K562 (cell line): ENCODE data around the gene VMP1. TPM values are rescaled to one million over a fixed set of nuclear protein-coding genes. Genes with fewer than 3 reads are reported as not detected.

Experiments used
- DNMT1 ChIP-seq: fragments of 450-650 bp; IDR thresholded peaks from 2 replicates; pipeline ENCODE4 v1.6.1; 2016; ENCODE audit warnings: antibody characterized with exemption, mild to moderate bottlenecking
- ELF4 ChIP-seq: fragments of 450-650 bp; formaldehyde crosslinking; IDR thresholded peaks from 2 replicates; pipeline ENCODE4 v1.4.0; 2022; ENCODE audit warnings: missing genetic modification characterization
- GATA2 ChIP-seq: sonication (generic); formaldehyde crosslinking; IDR thresholded peaks from 2 replicates; pipeline ENCODE4 v1.4.0; 2020; ENCODE audit warnings: mild to moderate bottlenecking, missing genetic modification reagents
- GTF2B ChIP-seq: IDR thresholded peaks from 2 replicates; pipeline ENCODE4 v1.6.1; 2011; ENCODE audit not compliant: insufficient read length; ENCODE audit errors: extremely low read depth
- MYC ChIP-seq, 2 experiments: fragments of 250-450 bp in 1 of 2; sonication (Bioruptor Pico) in 1 of 2; IDR thresholded peaks; 2 replicates each; pipeline versions ENCODE4 v1.5.1 to v1.6.1; 2012 to 2021; ENCODE audit warnings: low read depth in 2 of 2, borderline replicate concordance in 1 of 2, improper control_type of control experiment in 1 of 2, low read length in 1 of 2, mild to moderate bottlenecking in 1 of 2, moderate library complexity in 1 of 2
- NCOA4 ChIP-seq: fragments of 450-650 bp; IDR thresholded peaks from 2 replicates; pipeline ENCODE4 v1.6.1; 2018; ENCODE audit warnings: mild to moderate bottlenecking; ENCODE audit not compliant: partially characterized antibody
- NFIC ChIP-seq: fragments of 450-650 bp; IDR thresholded peaks from 2 replicates; pipeline ENCODE4 v1.6.1; 2017; ENCODE audit warnings: mild to moderate bottlenecking, inconsistent platforms
- SIN3B ChIP-seq: fragments of 450-650 bp; IDR thresholded peaks from 2 replicates; pipeline ENCODE4 v1.6.1; 2017; ENCODE audit warnings: low read depth, mild to moderate bottlenecking, moderate library complexity
- STAT6 ChIP-seq: sonication (generic); formaldehyde crosslinking; IDR thresholded peaks from 2 replicates; pipeline ENCODE4 v1.8.1; 2023; ENCODE audit warnings: mild to moderate bottlenecking, missing genetic modification reagents
- ZNF407 ChIP-seq: fragments of 450-650 bp; IDR thresholded peaks from 2 replicates; pipeline ENCODE4 v1.6.1; 2016; ENCODE audit warnings: low read depth
- polyA plus RNA-seq, 8 experiments: library from polyadenylated mRNA; depleted of rRNA in 4 of 8; stranded (reverse) in 5 of 8; unstranded in 3 of 8; fragments of >200 nt; fragmentation: Nextera tagmentation in 2 of 8; fragmentation: Illumina TruSeq in 1 of 8; extraction: Ambion mirVana in 2 of 8; extraction: Trizol in 1 of 8; gene quantifications; 2 replicates each; pipeline versions ENCODE4 v1.2.1 to v1.2.3, GENCODE V29; 2011 to 2014; ENCODE audit warnings: inconsistent platforms in 1 of 8, missing spikeins in 1 of 8
- total RNA-seq, 7 experiments: library from RNA; depleted of rRNA in 6 of 7; stranded (reverse); fragments of >200 nt in 6 of 7; fragmentation: Illumina TruSeq in 2 of 7; extraction: Trizol in 2 of 7; gene quantifications; 2 replicates each; pipeline versions ENCODE4 v1.2.1 to v1.2.3, GENCODE V29; 2011 to 2021; ENCODE audit warnings: low replicate concordance in 1 of 7

Gene VMP1
- total and polyA plus RNA-seq, 9 of the 15 experiments (the other 6 are each of a cell fraction or from before 2014, with no cell fraction given): 123 to 304 (median 151) TPM

GRCh38 chr17:59810894-59811153 lies 103.4 kb downstream of the VMP1 start (continued):
- TF ChIP-seq MYC (IDR thresholded peaks at IDR 0.05; ENCODE audit: low read depth, low read length) (no peak), MYC (CRISPR knock-in tag; IDR thresholded peaks at IDR 0.05; ENCODE audit: borderline replicate concordance, low read depth) (no peak), STAT6 (CRISPR knock-in tag) (no peak), SIN3B (no peak), DNMT1 (no peak), NFIC (no peak), NCOA4 (no peak), GATA2 (CRISPR knock-in tag) (no peak), ELF4 (CRISPR knock-in tag) (no peak), ZNF407 (no peak), GTF2B (no peak)
